ENCODE results near the gene RANBP1. TPM values are rescaled to one million over a fixed set of nuclear protein-coding genes. Genes with fewer than 3 reads are reported as not detected.

Gene RANBP1
- total and polyA plus RNA-seq, 9 of the 15 experiments (the other 6 are each of a cell fraction or from before 2014, with no cell fraction given) = 162 to 2,891 (median 1,289) TPM

- TF ChIP-seq MEF2D (tag; conservative IDR thresholded peaks at IDR 0.05; ENCODE audit: low read depth) (0 out of 2 replicates have a peak, but pooled peaks have one; percentile 21), RBM25 (IDR thresholded peaks at IDR 0.05; ENCODE audit: low read depth, low read length, severe bottlenecking) (no peak), CSDE1 (IDR thresholded peaks at IDR 0.05) (no peak), GABPB2 (CRISPR knock-in tag; conservative IDR thresholded peaks at IDR 0.05) (no peak), RFX1 (IDR thresholded peaks at IDR 0.05) (no peak), CBX5 (IDR thresholded peaks at IDR 0.05; ENCODE audit: borderline replicate concordance, low read depth) (no peak), ZBTB43 (CRISPR knock-in tag; IDR thresholded peaks at IDR 0.05) (no peak), MED1 (CRISPR knock-in tag; IDR thresholded peaks at IDR 0.05; ENCODE audit: borderline replicate concordance) (no peak), PHF8 (IDR thresholded peaks at IDR 0.05; ENCODE audit: borderline replicate concordance, low read length) (peak; percentile 5; the same call in 1 of the 2 replicates), ZNF280A (IDR thresholded peaks at IDR 0.05; ENCODE audit: low read depth, partially characterized antibody) (no peak), JUND (IDR thresholded peaks at IDR 0.05; ENCODE audit: borderline replicate concordance, low read depth, low read length) (no peak), JUND (tag; IDR thresholded peaks at IDR 0.05; ENCODE audit: borderline replicate concordance, low read depth, low read length) (no peak), ZNF75A (CRISPR knock-in tag; IDR thresholded peaks at IDR 0.05) (no peak), ZNF232 (CRISPR knock-in tag; IDR thresholded peaks at IDR 0.05) (no peak), ETV5 (CRISPR knock-in tag; IDR thresholded peaks at IDR 0.05; ENCODE audit: low read depth) (no peak), ILK (tag; IDR thresholded peaks at IDR 0.05; ENCODE audit: borderline replicate concordance, low read depth) (0 out of 2 replicates have a peak, but pooled peaks have one; percentile 13), SMAD2 (IDR thresholded peaks at IDR 0.05; ENCODE audit: low read depth, low read length) (no peak), TOE1 (IDR thresholded peaks at IDR 0.05; ENCODE audit: borderline replicate concordance) (no peak), TOE1 (CRISPR knock-in tag; IDR thresholded peaks at IDR 0.05; ENCODE audit: borderline replicate concordance, low read depth) (no peak), ZNF778 (CRISPR knock-in tag; IDR thresholded peaks at IDR 0.05) (no peak), ZNF121 (CRISPR knock-in tag; conservative IDR thresholded peaks at IDR 0.05) (no peak), ZNF134 (CRISPR knock-in tag; conservative IDR thresholded peaks at IDR 0.05) (no peak), GATA2 (CRISPR knock-in tag; IDR thresholded peaks at IDR 0.05) (no peak), PBX2 (CRISPR knock-in tag; IDR thresholded peaks at IDR 0.05; ENCODE audit: low read depth) (no peak), PBX2 (tag; conservative IDR thresholded peaks at IDR 0.05; ENCODE audit: low read depth) (no peak)
These were observed 31.9 kb upstream of the RANBP1 start (continued) for GRCh38 chr22:20083891-20084546.

Measured in K562 (cell line).